Measurements from ENCODE around the gene AKT1.

AKT1 gene

DNA sequence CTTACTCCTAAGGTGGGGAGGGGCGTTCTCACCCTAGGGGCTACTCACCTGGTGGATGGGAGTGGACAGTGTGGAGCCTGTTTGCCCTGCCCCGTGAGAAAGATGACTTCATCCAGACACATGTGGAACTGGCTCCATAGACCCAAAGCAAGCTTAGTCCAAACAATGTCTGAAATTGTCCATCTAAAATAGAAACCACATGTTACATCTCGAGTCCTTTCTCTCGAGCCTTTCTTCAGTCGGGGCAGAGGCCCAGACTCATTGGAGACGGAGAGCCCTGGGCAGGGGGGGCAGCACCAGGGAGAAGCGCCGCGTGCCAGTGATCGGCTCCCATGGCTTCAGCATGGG lies 38.3 kb downstream of the AKT1 start:
- Histone ChIP-seq H3K36me3 (ENCODE audit: control insufficient read depth, low read length) (peaks cover 77% of the 10 kb centered on the region), H3K4me1 (ENCODE audit: control insufficient read depth, low read length) (peaks cover 15% of the 10 kb centered on the region), H3K9me3 (ENCODE audit: control insufficient read depth, insufficient read depth, low read length) (no peaks in the 10 kb centered on the region), H3K27me3 (ENCODE audit: control insufficient read depth, low read length) (no peaks in the 10 kb centered on the region), H3K79me2 (ENCODE audit: control insufficient read depth, low read length) (peaks cover 56% of the 10 kb centered on the region), H3K9me2 (replicated peaks; ENCODE audit: control insufficient read depth, low read length) (no peaks in the 10 kb centered on the region), H3K4me2 (ENCODE audit: low read length) (no peak overlapping the region), H4K20me1 (ENCODE audit: control insufficient read depth, insufficient read depth, low read depth, low read length) (peaks cover 16% of the 10 kb centered on the region; the same call in 1 of the 2 replicates), H3F3A (ENCODE audit: control insufficient read depth, insufficient read depth) (0 out of 2 replicates have a peak, but pooled peaks cover 5% of the 10 kb centered on the region), H3K4me3 (ENCODE audit: low read length) (no peak overlapping the region), H3K27ac (ENCODE audit: low read depth, low read length) (no peak overlapping the region)
- TF ChIP-seq, protein P1, sequence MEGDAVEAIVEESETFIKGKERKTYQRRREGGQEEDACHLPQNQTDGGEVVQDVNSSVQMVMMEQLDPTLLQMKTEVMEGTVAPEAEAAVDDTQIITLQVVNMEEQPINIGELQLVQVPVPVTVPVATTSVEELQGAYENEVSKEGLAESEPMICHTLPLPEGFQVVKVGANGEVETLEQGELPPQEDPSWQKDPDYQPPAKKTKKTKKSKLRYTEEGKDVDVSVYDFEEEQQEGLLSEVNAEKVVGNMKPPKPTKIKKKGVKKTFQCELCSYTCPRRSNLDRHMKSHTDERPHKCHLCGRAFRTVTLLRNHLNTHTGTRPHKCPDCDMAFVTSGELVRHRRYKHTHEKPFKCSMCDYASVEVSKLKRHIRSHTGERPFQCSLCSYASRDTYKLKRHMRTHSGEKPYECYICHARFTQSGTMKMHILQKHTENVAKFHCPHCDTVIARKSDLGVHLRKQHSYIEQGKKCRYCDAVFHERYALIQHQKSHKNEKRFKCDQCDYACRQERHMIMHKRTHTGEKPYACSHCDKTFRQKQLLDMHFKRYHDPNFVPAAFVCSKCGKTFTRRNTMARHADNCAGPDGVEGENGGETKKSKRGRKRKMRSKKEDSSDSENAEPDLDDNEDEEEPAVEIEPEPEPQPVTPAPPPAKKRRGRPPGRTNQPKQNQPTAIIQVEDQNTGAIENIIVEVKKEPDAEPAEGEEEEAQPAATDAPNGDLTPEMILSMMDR (IDR thresholded peaks at IDR 0.05; ENCODE audit: low read depth, low read length, poor library complexity, severe bottlenecking) = no peak
- no peak for TF ChIP-seq EZH2phosphoT487 (IDR thresholded peaks at IDR 0.05; ENCODE audit: borderline replicate concordance, low read length)

DNA sequence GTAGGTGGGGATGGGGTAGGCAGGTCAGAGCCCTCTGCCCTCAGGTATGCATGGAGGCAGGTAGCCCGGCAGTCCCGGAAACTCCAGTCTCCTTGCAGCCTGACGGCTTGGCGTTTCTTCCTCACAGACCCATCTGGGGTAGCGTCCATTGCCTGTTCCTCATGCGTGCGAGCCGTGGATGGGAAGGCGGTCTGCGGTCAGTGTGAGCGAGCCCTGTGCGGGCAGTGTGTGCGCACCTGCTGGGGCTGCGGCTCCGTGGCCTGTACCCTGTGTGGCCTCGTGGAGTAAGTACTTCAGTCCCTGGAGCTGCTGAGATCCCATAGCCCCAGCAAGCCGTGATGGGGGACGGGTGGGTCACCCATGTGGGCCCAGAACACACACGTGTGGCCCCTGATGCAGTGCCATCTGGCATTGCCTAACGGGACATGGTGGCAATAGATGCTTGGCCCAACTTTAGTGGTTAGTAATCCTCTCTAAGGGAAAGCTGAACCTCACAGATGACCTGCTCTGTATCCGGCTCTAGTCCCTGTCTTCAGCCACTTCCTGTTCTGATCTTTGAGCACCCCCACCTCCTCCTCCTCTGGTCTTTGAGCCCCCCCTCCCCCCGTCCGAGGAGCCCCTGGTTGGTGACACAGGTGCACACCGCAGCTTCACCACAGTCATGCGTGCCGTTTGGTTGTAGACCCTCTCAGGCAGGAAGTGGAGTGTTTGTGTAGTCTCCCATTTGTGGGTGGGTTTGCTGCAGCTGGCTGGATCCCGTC lies 38.9 kb downstream of the AKT1 start:
- H3K79me2 ChIP-seq (ENCODE audit: control insufficient read depth, low read length) = peaks cover 56% of the 10 kb centered on the region
- no peak overlapping the region for H3K27ac ChIP-seq (ENCODE audit: low read depth, low read length)
- H3K4me3 ChIP-seq (ENCODE audit: low read length) = no peak overlapping the region
- no peak for TF ChIP-seq EZH2phosphoT487 (IDR thresholded peaks at IDR 0.05; ENCODE audit: borderline replicate concordance, low read length)
- TF ChIP-seq, protein P1 (IDR thresholded peaks at IDR 0.05; ENCODE audit: low read depth, low read length, poor library complexity, severe bottlenecking) = no peak
- no peak overlapping the region for H3K4me2 ChIP-seq (ENCODE audit: low read length)
- H3K9me3 ChIP-seq (ENCODE audit: control insufficient read depth, insufficient read depth, low read length) = no peaks in the 10 kb centered on the region
- no peaks in the 10 kb centered on the region for H3K9me2 ChIP-seq (replicated peaks; ENCODE audit: control insufficient read depth, low read length)
- no peaks in the 10 kb centered on the region for H3K27me3 ChIP-seq (ENCODE audit: control insufficient read depth, low read length)
- peaks cover 20% of the 10 kb centered on the region for H3K4me1 ChIP-seq (ENCODE audit: control insufficient read depth, low read length)
- H4K20me1 ChIP-seq (ENCODE audit: control insufficient read depth, insufficient read depth, low read depth, low read length) = peaks cover 16% of the 10 kb centered on the region; the same call in 1 of the 2 replicates
- H3K36me3 ChIP-seq (ENCODE audit: control insufficient read depth, low read length) = peaks cover 77% of the 10 kb centered on the region
- H3F3A ChIP-seq (ENCODE audit: control insufficient read depth, insufficient read depth) = 0 out of 2 replicates have a peak, but pooled peaks cover 4% of the 10 kb centered on the region

DNA sequence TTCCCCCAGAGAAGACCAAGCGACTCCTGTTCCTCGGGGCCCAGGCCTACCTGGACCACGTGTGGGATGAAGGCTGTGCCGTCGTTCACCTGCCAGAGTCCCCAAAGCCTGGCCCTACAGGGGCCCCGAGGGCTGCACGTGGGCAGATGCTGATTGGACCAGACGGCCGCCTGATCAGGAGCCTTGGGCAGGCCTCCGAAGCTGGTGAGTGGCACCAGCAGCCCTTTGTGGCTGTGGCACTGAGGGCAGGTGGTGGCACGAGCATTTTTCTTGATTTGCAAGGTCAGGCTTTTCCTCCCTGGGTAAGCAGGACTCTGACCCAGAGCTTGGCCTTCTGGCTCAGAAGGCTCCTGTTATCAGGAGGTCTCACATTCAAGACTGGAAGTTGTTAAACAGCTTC lies 39.9 kb downstream of the AKT1 start:
- Histone ChIP-seq H3K36me3 (ENCODE audit: control insufficient read depth, low read length) (peaks cover 69% of the 10 kb centered on the region), H3F3A (ENCODE audit: control insufficient read depth, insufficient read depth) (no peaks in the 10 kb centered on the region; the same call in 1 of the 2 replicates), H4K20me1 (ENCODE audit: control insufficient read depth, insufficient read depth, low read depth, low read length) (peaks cover 16% of the 10 kb centered on the region; the same call in 1 of the 2 replicates), H3K9me3 (ENCODE audit: control insufficient read depth, insufficient read depth, low read length) (peaks cover 4% of the 10 kb centered on the region; the same call in 1 of the 2 replicates), H3K4me3 (ENCODE audit: low read length) (no peak overlapping the region), H3K79me2 (ENCODE audit: control insufficient read depth, low read length) (peaks cover 56% of the 10 kb centered on the region), H3K27me3 (ENCODE audit: control insufficient read depth, low read length) (no peaks in the 10 kb centered on the region), H3K4me2 (ENCODE audit: low read length) (no peak overlapping the region), H3K9me2 (replicated peaks; ENCODE audit: control insufficient read depth, low read length) (no peaks in the 10 kb centered on the region), H3K4me1 (ENCODE audit: control insufficient read depth, low read length) (peaks cover 20% of the 10 kb centered on the region), H3K27ac (ENCODE audit: low read depth, low read length) (no peak overlapping the region)
- no peak for TF ChIP-seq EZH2phosphoT487 (IDR thresholded peaks at IDR 0.05; ENCODE audit: borderline replicate concordance, low read length)
- TF ChIP-seq, protein P1 (IDR thresholded peaks at IDR 0.05; ENCODE audit: low read depth, low read length, poor library complexity, severe bottlenecking) = no peak

Data from DOHH2 (cell line).